ENCODE measurements around the gene TMC5. TPM values are rescaled to one million over a fixed set of nuclear protein-coding genes. Genes with fewer than 3 reads are reported as not detected.

TMC5 gene
- total RNA-seq, 1 experiment from 2014 or later: 15.7 TPM

GRCh38 chr16:19512297-19512696 is 94.6 kb downstream of the TMC5 start:
- no peak for ATAC-seq

More at GRCh38 chr16:19512297-19512696, 94.6 kb downstream of the TMC5 start:
- Histone ChIP-seq H3K27me3 (ENCODE audit: insufficient read depth, low read length) (no peaks in the 10 kb centered on the region), H4K20me1 (ENCODE audit: insufficient read depth) (no peaks in the 10 kb centered on the region), H3K9me2 (ENCODE audit: insufficient read depth) (no peaks in the 10 kb centered on the region), H3K27ac (ENCODE audit: low read depth, low read length) (no peak overlapping the region), H3K4me3 (replicated peaks in 1 of 2; ENCODE audit: low read depth in 1 of 2, low read length in 2 of 2) (no peak overlapping the region), H3K9me3 (ENCODE audit: control insufficient read depth in 1 of 2, insufficient read depth in 1 of 2, low read depth in 1 of 2, low read length in 2 of 2) (no peaks in the 10 kb centered on the region), H3K4me2 (ENCODE audit: low read length) (no peak overlapping the region), H3K36me3 (ENCODE audit: control insufficient read depth in 1 of 2, insufficient read depth in 2 of 2, low read length in 2 of 2) (peaks cover 21 to 34% of the 10 kb centered on the region in 2 experiments; a peak in 3 of 4 replicates), H3K79me2 (ENCODE audit: insufficient read depth, low read length) (no peaks in the 10 kb centered on the region; the same call in 1 of the 2 replicates), H2AFZ (ENCODE audit: low read depth, low read length, poor library complexity, severe bottlenecking) (no peak overlapping the region), H3K4me1 (ENCODE audit: control insufficient read depth in 1 of 2, insufficient read depth in 2 of 2, low read length in 2 of 2) (peaks cover 0 to 2% of the 10 kb centered on the region in 2 experiments; a peak in 3 of 4 replicates), H3K9ac (ENCODE audit: low read length) (no peak overlapping the region)
- TF ChIP-seq ZFX (IDR thresholded peaks at IDR 0.05) (no peak), ELF1 (IDR thresholded peaks at IDR 0.05; ENCODE audit: borderline replicate concordance, low read depth) (no peak), JUND (IDR thresholded peaks at IDR 0.05) (no peak), EZH2 (IDR thresholded peaks at IDR 0.05) (no peak), SP1 (IDR thresholded peaks at IDR 0.05; ENCODE audit: low read depth) (no peak), MAX (IDR thresholded peaks at IDR 0.05) (no peak), POLR2A (IDR thresholded peaks at IDR 0.05; ENCODE audit: borderline replicate concordance, extremely low read depth, insufficient read depth, insufficient read length) (no peak), CTCF (IDR thresholded peaks at IDR 0.05 in 2 of 3, conservative IDR thresholded peaks at IDR 0.05 in 1 of 3; ENCODE audit: borderline replicate concordance in 1 of 3, insufficient read depth in 1 of 3, low read depth in 2 of 3, low read length in 2 of 3) (no peak), CEBPB (IDR thresholded peaks at IDR 0.05; ENCODE audit: low read depth) (no peak), SIN3A (IDR thresholded peaks at IDR 0.05; ENCODE audit: low read depth) (no peak), ZNF274 (IDR thresholded peaks at IDR 0.05; ENCODE audit: low read depth, low read length) (no peak)
- intact Hi-C loops (cut with micrococcal nuclease): no loop called here
- CTCF ChIA-PET: no interaction called here
- DNase-seq (ENCODE audit: low read depth, low spot score): no peak
- POLR2A ChIA-PET: no interaction called here
- RAD21 ChIA-PET (ENCODE audit: low non-redundant PET in 1 of 2, low total read pairs in 2 of 2, uncharacterized antibody in 2 of 2, unreplicated experiment in 2 of 2): no interaction called here
- no TSS peak for BruUV-seq (replicated peaks)
